ENCODE measurements around the gene ARX.

The ARX gene

GRCh38 chrX:25016361-25016671 is 551 bp upstream of the ARX start:
- no peak for DNase-seq

GRCh38 chrX:25014366-25014838 is 1.4 kb downstream of the ARX start:
- DNase-seq: no peak

- DNase-seq: no peak
Observed at GRCh38 chrX:25013632-25014365, 2.0 kb downstream of the ARX start.

- no peak for DNase-seq
Observed at GRCh38 chrX:25012793-25013631, 2.8 kb downstream of the ARX start.

GRCh38 chrX:25012433-25012735 is 3.4 kb downstream of the ARX start:
- DNase-seq: no peak

GRCh38 chrX:25011589-25012432 is 4.0 kb downstream of the ARX start:
- no peak for DNase-seq

GRCh38 chrX:25010784-25011588 is 4.8 kb downstream of the ARX start:
- DNase-seq: no peak

GRCh38 chrX:25009407-25009806 is 6.4 kb downstream of the ARX start:
- no peak for DNase-seq

- no peak for DNase-seq
Observed at GRCh38 chrX:25007059-25008053, 8.4 kb downstream of the ARX start.

GRCh38 chrX:25006586-25007058 is 9.1 kb downstream of the ARX start:
- DNase-seq: no peak

GRCh38 chrX:25005382-25006185 is 10.2 kb downstream of the ARX start:
- no peak for DNase-seq

- no peak for DNase-seq
Observed at GRCh38 chrX:25005034-25005381, 10.8 kb downstream of the ARX start.

GRCh38 chrX:25004485-25005032 is 11.2 kb downstream of the ARX start:
- DNase-seq: no peak

- no peak for DNase-seq
Observed at GRCh38 chrX:25004040-25004439, 11.7 kb downstream of the ARX start.

- DNase-seq: no peak
Observed at GRCh38 chrX:25003066-25003849, 12.5 kb downstream of the ARX start.

- DNase-seq: no peak
Observed at GRCh38 chrX:25002661-25003020, 13.1 kb downstream of the ARX start.

- DNase-seq: no peak
Observed at GRCh38 chrX:25001808-25002660, 13.7 kb downstream of the ARX start.

- no peak for DNase-seq
Observed at GRCh38 chrX:24999511-24999910, 16.3 kb downstream of the ARX start.

Measured in activated effector memory CD4-positive, alpha-beta T cell treated with anti-CD3 and anti-CD28 coated beads, Interleukin-2, amount 50 U/mL, for 16 hours (primary cell).